Measurements from ENCODE around the gene NPAS3.

DNA sequence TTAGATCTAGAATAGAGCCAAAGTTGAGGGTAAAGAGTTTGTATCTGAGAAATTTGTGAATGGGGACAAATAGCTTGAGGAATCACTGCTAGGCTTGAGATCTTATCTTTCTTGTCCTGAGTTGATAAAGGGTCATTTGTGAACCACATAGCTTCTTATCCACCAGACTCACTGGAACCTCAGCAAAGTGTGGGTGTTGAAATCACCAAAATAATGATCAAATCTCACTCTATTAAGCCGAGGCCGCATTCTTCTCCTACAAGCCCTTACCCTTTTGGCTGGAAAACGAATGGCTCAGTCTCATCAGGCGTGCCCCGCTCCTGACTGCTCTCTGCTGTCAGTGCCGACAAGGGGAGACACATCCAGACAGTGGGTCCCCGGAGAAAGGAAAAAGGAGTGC is 771.6 kb downstream of the NPAS3 start:
- TF ChIP-seq CTCF (IDR thresholded peaks at IDR 0.05 in 2 of 3, conservative IDR thresholded peaks at IDR 0.05 in 1 of 3; ENCODE audit: borderline replicate concordance in 1 of 3, insufficient read depth in 1 of 3, low read depth in 2 of 3, low read length in 2 of 3), result no peak
- no peak for TF ChIP-seq MAX (IDR thresholded peaks at IDR 0.05)
- TF ChIP-seq POLR2A (IDR thresholded peaks at IDR 0.05; ENCODE audit: borderline replicate concordance, extremely low read depth, insufficient read depth, insufficient read length), result no peak
- TF ChIP-seq RAD21 (IDR thresholded peaks at IDR 0.05; ENCODE audit: low read depth), result no peak
- no peak for TF ChIP-seq TCF7L2 (IDR thresholded peaks at IDR 0.05; ENCODE audit: borderline replicate concordance, extremely low read depth, insufficient read depth, insufficient read length)
- TF ChIP-seq EGR1 (IDR thresholded peaks at IDR 0.05; ENCODE audit: low read depth), result no peak
- no peak for TF ChIP-seq JUND (IDR thresholded peaks at IDR 0.05)
- no peak for TF ChIP-seq POLR2AphosphoS5 (IDR thresholded peaks at IDR 0.05; ENCODE audit: low read depth, low read length)
- no peak for TF ChIP-seq CBX3 (IDR thresholded peaks at IDR 0.05; ENCODE audit: low read depth)
